GM12878 (cell line): Measurements from ENCODE around the gene ABCA2. TPM values are rescaled to one million over a fixed set of nuclear protein-coding genes. Genes with fewer than 3 reads are reported as not detected.

Source experiments
- ATAC-seq: fragments of 200-7000 bp; cut with Tn5 transposase; 3 replicates; pipeline ENCODE4 v1.9.1; 2020; ENCODE audit warnings: mild to moderate bottlenecking, moderate library complexity
- BruUV-seq: library from RNA; stranded (reverse); fragments of 400-500 nt; replicated peaks from 2 replicates; lab custom pipeline; 2021; lab: Mats Ljungman, UMichigan
- CTCF ChIA-PET: fragments of 300-600 bp; sonication (Branson Sonifier 250); formaldehyde crosslinking; extraction: SDS; loops from one replicate; lab custom pipeline; 2021; ENCODE audit warnings: inconsistent platforms; lab: Yijun Ruan, JAX
- POLR2A ChIA-PET: fragments of 350-600 bp; formaldehyde crosslinking; extraction: SDS; loops from one replicate; lab custom pipeline; 2021; ENCODE audit warnings: inconsistent platforms; lab: Charles Lee
- RAD21 ChIA-PET: fragments of 300-600 bp; sonication (Branson Sonifier 250); formaldehyde crosslinking; loops from one replicate; lab custom pipeline; 2023; ENCODE audit warnings: antibody characterized with exemption; ENCODE audit not compliant: unreplicated experiment; lab: Charles Lee
- SMC1A ChIA-PET: fragments of 300-600 bp; sonication (Branson Sonifier 250); formaldehyde crosslinking; loops from one replicate; lab custom pipeline; 2023; ENCODE audit not compliant: unreplicated experiment, uncharacterized antibody; lab: Charles Lee
- DNase-seq: peaks from one replicate; pipeline ENCODE4 v3.0.0-alpha.2; 2011; ENCODE audit warnings: low read depth, low spot score
- FAIRE-seq: peaks from 3 replicates; lab custom pipeline; 2011; peaks lifted over from hg19 to GRCh38; lab: Jason Lieb, UNC
- H2AFZ ChIP-seq: 2 replicates; pipeline ENCODE4 v1.6.0; 2011; ENCODE audit warnings: low read depth, low read length, control low read depth; ENCODE audit not compliant: control insufficient read depth
- H3K27ac ChIP-seq: 2 replicates; pipeline ENCODE4 v1.5.1; 2011; ENCODE audit warnings: control low read depth; ENCODE audit not compliant: control insufficient read depth, insufficient read depth
- H3K27me3 ChIP-seq, 2 experiments: replicated peaks in 1 of 2; 2 replicates each; pipeline versions ENCODE4 v1.6.0 to v1.6.1; 2011; ENCODE audit warnings: low read length in 1 of 2; ENCODE audit not compliant: control insufficient read depth in 2 of 2, insufficient read depth in 2 of 2
- H3K36me3 ChIP-seq, 2 experiments: 2 replicates each; pipeline ENCODE4 v1.5.1; 2011; ENCODE audit warnings: low read length in 1 of 2; ENCODE audit not compliant: control insufficient read depth in 2 of 2, insufficient read depth in 2 of 2
- H3K4me1 ChIP-seq: 2 replicates; pipeline ENCODE4 v1.6.1; 2011; ENCODE audit warnings: mild to moderate bottlenecking, low read length, moderate library complexity, mixed read lengths; ENCODE audit not compliant: control insufficient read depth, insufficient read depth
- H3K4me2 ChIP-seq: 2 replicates; pipeline ENCODE4 v1.6.0; 2011; ENCODE audit warnings: control low read depth; ENCODE audit not compliant: control insufficient read depth, insufficient read depth
- H3K4me3 ChIP-seq: fragments of 200-600 bp; sonication (generic); 2 replicates; pipeline ENCODE4 v1.5.1; 2016
- H3K79me2 ChIP-seq: 2 replicates; pipeline ENCODE4 v1.6.0; 2011; ENCODE audit warnings: low read length; ENCODE audit not compliant: control insufficient read depth, insufficient read depth
- H3K9ac ChIP-seq: 2 replicates; pipeline ENCODE4 v1.8.0; 2011; ENCODE audit warnings: low read length, control low read depth, mixed read lengths; ENCODE audit not compliant: control insufficient read depth, insufficient read depth
- H3K9me3 ChIP-seq: replicated peaks from 3 replicates; pipeline ENCODE4 v1.5.1; 2011; ENCODE audit warnings: mild to moderate bottlenecking, low read length; ENCODE audit not compliant: control insufficient read depth, insufficient read depth
- H4K20me1 ChIP-seq: 2 replicates; pipeline ENCODE4 v1.6.0; 2011; ENCODE audit not compliant: control insufficient read depth, insufficient read depth
- BHLHE40 ChIP-seq, 2 experiments: fragments of 450-650 bp in 1 of 2; IDR thresholded peaks; 2 replicates each; pipeline ENCODE4 v1.6.1; 2011 to 2017; ENCODE audit warnings: low read depth in 2 of 2, borderline replicate concordance in 1 of 2, improper control_type of control experiment in 1 of 2, low read length in 1 of 2, mild to moderate bottlenecking in 1 of 2
- CBX3 ChIP-seq: fragments of 200-600 bp; sonication (generic); IDR thresholded peaks from 2 replicates; pipeline ENCODE4 v1.6.1; 2016; ENCODE audit warnings: low read depth, borderline replicate concordance
- EED ChIP-seq: sonication (generic); IDR thresholded peaks from 2 replicates; pipeline ENCODE4 v1.6.1; 2016; ENCODE audit warnings: antibody characterized with exemption, low read depth
- ESRRA ChIP-seq: IDR thresholded peaks from 2 replicates; pipeline ENCODE4 v1.6.1; 2012; ENCODE audit warnings: mild to moderate bottlenecking, low read length, improper control_type of control experiment
- IRF4 ChIP-seq: IDR thresholded peaks from 2 replicates; pipeline ENCODE4 v1.6.1; 2011; ENCODE audit warnings: low read depth, low read length
- MEF2A ChIP-seq: IDR thresholded peaks from 2 replicates; pipeline ENCODE4 v1.6.1; 2011; ENCODE audit warnings: low read depth, mild to moderate bottlenecking, low read length, moderate library complexity; ENCODE audit not compliant: insufficient read depth
- MEF2B ChIP-seq: fragments of 450-650 bp; IDR thresholded peaks from 2 replicates; pipeline ENCODE4 v1.6.1; 2018; ENCODE audit warnings: mild to moderate bottlenecking, moderate library complexity; ENCODE audit not compliant: partially characterized antibody, poor library complexity, severe bottlenecking
- ZNF24 ChIP-seq: fragments of 450-650 bp; IDR thresholded peaks from 2 replicates; pipeline ENCODE4 v1.6.1; 2017; ENCODE audit warnings: antibody characterized with exemption, mild to moderate bottlenecking
- WGBS: methylation state at CpG from one replicate; pipeline ENCODE4 v1.1.6; 2016; ENCODE audit warnings: low lambda C conversion rate; ENCODE audit not compliant: insufficient replicate concordance, insufficient coverage; ENCODE audit errors: missing lambda C conversion rate; 5-methylcytosine and 5-hydroxymethylcytosine counted together
- in situ Hi-C: fragments of 300-500 bp; cut with MboI; formaldehyde crosslinking; loops from 9 replicates; pipeline ENCODE4 v1.14.3; 2018; ENCODE audit warnings: mixed read lengths
- intact Hi-C: fragments of 100-400 bp; cut with micrococcal nuclease; formaldehyde crosslinking; loops from one replicate; pipeline ENCODE4 v1.14.2; 2022; ENCODE audit not compliant: unreplicated experiment
- polyA plus RNA-seq, 11 experiments: library from polyadenylated mRNA; depleted of rRNA in 4 of 11; unstranded in 6 of 11; stranded (reverse) in 5 of 11; fragments of >200 nt; fragmentation: Nextera tagmentation in 4 of 11; fragmentation: Illumina TruSeq in 1 of 11; extraction: Ambion mirVana in 4 of 11; extraction: Trizol in 1 of 11; gene quantifications; 1 replicate in 1 of 11; 2 replicates in 10 of 11; pipeline versions ENCODE4 v1.2.1 to v1.2.3, GENCODE V29; 2011 to 2016; ENCODE audit warnings: inconsistent platforms in 2 of 11, missing spikeins in 2 of 11, low read depth in 1 of 11
- total RNA-seq, 4 experiments: library from RNA; depleted of rRNA in 3 of 4; stranded (reverse); fragments of >200 nt in 3 of 4; fragmentation: Illumina TruSeq in 1 of 4; extraction: Trizol in 1 of 4; gene quantifications; 2 replicates each; pipeline versions ENCODE4 v1.2.1 to v1.2.3, GENCODE V29; 2013 to 2021
- TF ChIP-seq, protein P1 (sequence below): fragments of 450-650 bp; IDR thresholded peaks from 2 replicates; pipeline ENCODE4 v1.6.1; 2018; ENCODE audit warnings: mild to moderate bottlenecking, low read depth, moderate library complexity; ENCODE audit not compliant: partially characterized antibody
- TF ChIP-seq, protein P2 (sequence below): fragments of 150-350 bp; IDR thresholded peaks from 2 replicates; pipeline ENCODE4 v1.6.1; 2016; ENCODE audit warnings: low read depth, low read length
- TF ChIP-seq, protein P3 (sequence below): fragments of 150-350 bp; IDR thresholded peaks from 2 replicates; pipeline ENCODE4 v1.6.1; 2014; ENCODE audit warnings: mild to moderate bottlenecking, low read depth, low read length
- TF ChIP-seq, protein P4 (sequence below): fragments of 450-650 bp; IDR thresholded peaks from 2 replicates; pipeline ENCODE4 v1.6.1; 2016; ENCODE audit warnings: mild to moderate bottlenecking

Gene ABCA2
- total and polyA plus RNA-seq, 10 of the 15 experiments (the other 5 are each of a cell fraction or from before 2014, with no cell fraction given): 0.13 to 2.6 (median 0.71) TPM; not detected in 2

DNA sequence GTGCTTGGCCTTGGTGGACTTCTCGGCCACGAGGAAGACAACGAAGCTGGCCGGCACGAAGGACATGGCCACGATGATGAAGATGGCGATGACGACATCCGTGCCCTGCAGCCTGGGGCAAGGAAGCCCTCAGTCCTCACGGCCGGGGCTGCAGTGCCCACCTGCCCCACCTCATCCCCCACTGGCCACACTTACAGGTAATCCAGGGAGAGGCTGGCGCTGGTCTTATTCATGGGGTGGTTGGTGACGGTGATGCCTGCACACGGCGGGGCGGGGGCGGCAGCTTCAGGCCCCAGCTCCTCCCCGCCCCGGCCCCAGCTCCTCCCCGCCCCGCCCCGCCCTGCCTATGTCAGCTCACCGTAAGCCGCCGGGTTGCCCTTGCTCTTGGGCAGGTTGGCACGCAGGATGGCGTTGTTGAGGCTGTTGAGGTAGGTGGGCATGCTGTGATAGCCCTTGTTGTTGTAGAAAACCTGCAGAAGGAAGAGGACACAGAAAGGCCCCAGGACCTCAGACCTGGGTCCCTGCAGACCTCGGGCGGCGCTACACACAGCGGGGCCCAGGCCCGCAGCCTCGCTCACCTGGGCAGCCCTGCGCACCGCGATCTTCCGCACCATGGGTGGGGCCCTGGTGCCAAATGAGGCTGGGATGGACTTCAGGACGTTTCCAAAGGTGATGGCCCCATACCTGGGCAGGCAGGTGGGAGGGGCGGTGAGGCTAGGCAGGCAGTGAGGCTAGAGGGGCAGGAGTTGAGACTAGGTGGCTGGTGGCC is 15.9 kb downstream of the ABCA2 start (continued):
- TF ChIP-seq, protein P1, sequence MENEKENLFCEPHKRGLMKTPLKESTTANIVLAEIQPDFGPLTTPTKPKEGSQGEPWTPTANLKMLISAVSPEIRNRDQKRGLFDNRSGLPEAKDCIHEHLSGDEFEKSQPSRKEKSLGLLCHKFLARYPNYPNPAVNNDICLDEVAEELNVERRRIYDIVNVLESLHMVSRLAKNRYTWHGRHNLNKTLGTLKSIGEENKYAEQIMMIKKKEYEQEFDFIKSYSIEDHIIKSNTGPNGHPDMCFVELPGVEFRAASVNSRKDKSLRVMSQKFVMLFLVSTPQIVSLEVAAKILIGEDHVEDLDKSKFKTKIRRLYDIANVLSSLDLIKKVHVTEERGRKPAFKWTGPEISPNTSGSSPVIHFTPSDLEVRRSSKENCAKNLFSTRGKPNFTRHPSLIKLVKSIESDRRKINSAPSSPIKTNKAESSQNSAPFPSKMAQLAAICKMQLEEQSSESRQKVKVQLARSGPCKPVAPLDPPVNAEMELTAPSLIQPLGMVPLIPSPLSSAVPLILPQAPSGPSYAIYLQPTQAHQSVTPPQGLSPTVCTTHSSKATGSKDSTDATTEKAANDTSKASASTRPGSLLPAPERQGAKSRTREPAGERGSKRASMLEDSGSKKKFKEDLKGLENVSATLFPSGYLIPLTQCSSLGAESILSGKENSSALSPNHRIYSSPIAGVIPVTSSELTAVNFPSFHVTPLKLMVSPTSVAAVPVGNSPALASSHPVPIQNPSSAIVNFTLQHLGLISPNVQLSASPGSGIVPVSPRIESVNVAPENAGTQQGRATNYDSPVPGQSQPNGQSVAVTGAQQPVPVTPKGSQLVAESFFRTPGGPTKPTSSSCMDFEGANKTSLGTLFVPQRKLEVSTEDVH: no peak

DNA sequence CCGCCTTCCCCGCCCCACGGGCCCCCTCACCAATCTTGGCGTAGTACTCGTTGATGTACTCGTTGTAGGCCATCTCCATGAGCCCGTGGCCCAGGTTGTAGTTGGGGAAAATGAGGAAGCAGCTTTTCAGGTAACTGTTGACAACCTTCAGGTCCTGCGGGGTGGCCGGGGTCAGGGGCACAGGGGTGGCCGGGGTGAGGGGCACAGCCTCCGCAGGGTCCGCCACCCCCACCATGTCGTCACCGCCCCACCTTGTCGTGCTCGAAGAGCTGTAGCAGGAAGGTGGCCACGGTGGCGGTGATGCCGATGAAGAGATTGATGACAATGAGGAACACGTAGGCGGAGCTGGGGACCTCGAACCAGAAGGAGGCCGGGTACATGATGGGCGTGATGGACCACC is 16.9 kb downstream of the ABCA2 start:
- H3K9ac ChIP-seq: no peak overlapping the region
- no peaks in the 10 kb centered on the region for H3K4me1 ChIP-seq
- DNase-seq: no peak
- POLR2A ChIA-PET: no interaction called here
- WGBS: 75% methylated on average over 15 of the region's 24 CpGs
- H3K9me3 ChIP-seq: no peaks in the 10 kb centered on the region; the same call in 2 of the 3 replicates
- H4K20me1 ChIP-seq: no peaks in the 10 kb centered on the region
- no peak overlapping the region for H2AFZ ChIP-seq
- intact Hi-C loops: no loop called here
- H3K4me2 ChIP-seq: no peak overlapping the region
- no peak for ATAC-seq
- H3K79me2 ChIP-seq: no peaks in the 10 kb centered on the region
- no peaks in the 10 kb centered on the region for H3K27me3 ChIP-seq
- H3K4me3 ChIP-seq: no peak overlapping the region
- FAIRE-seq: no peak
- in situ Hi-C loops: no loop called here
- no peaks in the 10 kb centered on the region for H3K36me3 ChIP-seq
- BruUV-seq: no TSS peak
- CTCF ChIA-PET: no interaction called here
- SMC1A ChIA-PET: no interaction called here
- no peak overlapping the region for H3K27ac ChIP-seq
- RAD21 ChIA-PET: no interaction called here
- TF ChIP-seq MEF2A (no peak), EED (no peak), MEF2B (no peak), IRF4 (no peak), ESRRA (no peak), BHLHE40 (IDR thresholded peaks at IDR 0.05; ENCODE audit: borderline replicate concordance in 1 of 2, low read depth in 2 of 2, low read length in 1 of 2) (no peak), ZNF24 (no peak), CBX3 (no peak)
- TF ChIP-seq, protein P2, sequence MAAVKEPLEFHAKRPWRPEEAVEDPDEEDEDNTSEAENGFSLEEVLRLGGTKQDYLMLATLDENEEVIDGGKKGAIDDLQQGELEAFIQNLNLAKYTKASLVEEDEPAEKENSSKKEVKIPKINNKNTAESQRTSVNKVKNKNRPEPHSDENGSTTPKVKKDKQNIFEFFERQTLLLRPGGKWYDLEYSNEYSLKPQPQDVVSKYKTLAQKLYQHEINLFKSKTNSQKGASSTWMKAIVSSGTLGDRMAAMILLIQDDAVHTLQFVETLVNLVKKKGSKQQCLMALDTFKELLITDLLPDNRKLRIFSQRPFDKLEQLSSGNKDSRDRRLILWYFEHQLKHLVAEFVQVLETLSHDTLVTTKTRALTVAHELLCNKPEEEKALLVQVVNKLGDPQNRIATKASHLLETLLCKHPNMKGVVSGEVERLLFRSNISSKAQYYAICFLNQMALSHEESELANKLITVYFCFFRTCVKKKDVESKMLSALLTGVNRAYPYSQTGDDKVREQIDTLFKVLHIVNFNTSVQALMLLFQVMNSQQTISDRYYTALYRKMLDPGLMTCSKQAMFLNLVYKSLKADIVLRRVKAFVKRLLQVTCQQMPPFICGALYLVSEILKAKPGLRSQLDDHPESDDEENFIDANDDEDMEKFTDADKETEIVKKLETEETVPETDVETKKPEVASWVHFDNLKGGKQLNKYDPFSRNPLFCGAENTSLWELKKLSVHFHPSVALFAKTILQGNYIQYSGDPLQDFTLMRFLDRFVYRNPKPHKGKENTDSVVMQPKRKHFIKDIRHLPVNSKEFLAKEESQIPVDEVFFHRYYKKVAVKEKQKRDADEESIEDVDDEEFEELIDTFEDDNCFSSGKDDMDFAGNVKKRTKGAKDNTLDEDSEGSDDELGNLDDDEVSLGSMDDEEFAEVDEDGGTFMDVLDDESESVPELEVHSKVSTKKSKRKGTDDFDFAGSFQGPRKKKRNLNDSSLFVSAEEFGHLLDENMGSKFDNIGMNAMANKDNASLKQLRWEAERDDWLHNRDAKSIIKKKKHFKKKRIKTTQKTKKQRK: no peak
- TF ChIP-seq, protein P3, sequence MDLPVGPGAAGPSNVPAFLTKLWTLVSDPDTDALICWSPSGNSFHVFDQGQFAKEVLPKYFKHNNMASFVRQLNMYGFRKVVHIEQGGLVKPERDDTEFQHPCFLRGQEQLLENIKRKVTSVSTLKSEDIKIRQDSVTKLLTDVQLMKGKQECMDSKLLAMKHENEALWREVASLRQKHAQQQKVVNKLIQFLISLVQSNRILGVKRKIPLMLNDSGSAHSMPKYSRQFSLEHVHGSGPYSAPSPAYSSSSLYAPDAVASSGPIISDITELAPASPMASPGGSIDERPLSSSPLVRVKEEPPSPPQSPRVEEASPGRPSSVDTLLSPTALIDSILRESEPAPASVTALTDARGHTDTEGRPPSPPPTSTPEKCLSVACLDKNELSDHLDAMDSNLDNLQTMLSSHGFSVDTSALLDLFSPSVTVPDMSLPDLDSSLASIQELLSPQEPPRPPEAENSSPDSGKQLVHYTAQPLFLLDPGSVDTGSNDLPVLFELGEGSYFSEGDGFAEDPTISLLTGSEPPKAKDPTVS: no peak
- TF ChIP-seq, protein P4, sequence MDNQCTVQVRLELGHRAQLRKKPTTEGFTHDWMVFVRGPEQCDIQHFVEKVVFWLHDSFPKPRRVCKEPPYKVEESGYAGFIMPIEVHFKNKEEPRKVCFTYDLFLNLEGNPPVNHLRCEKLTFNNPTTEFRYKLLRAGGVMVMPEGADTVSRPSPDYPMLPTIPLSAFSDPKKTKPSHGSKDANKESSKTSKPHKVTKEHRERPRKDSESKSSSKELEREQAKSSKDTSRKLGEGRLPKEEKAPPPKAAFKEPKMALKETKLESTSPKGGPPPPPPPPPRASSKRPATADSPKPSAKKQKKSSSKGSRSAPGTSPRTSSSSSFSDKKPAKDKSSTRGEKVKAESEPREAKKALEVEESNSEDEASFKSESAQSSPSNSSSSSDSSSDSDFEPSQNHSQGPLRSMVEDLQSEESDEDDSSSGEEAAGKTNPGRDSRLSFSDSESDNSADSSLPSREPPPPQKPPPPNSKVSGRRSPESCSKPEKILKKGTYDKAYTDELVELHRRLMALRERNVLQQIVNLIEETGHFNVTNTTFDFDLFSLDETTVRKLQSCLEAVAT: no peak
